Activated CD8-positive, alpha-beta T cell treated with anti-CD3 and anti-CD28 coated beads for 36 hours (primary cell): ENCODE measurements around the gene TNFAIP6. TPM values are rescaled to one million over a fixed set of nuclear protein-coding genes. Genes with fewer than 3 reads are reported as not detected.
"Not testable (repeated sequence)": the region's sequence is repeated elsewhere in the genome, so short reads cannot be mapped to it uniquely, and the experiment has no call there.

Source experiments
- ATAC-seq: fragments of 200-7000 bp; cut with Tn5 transposase; one replicate; pipeline ENCODE4 v1.10.0; 2021; ENCODE audit warnings: mild to moderate bottlenecking, moderate library complexity
- CTCF ChIA-PET: fragments of 350-600 bp; sonication (Branson Sonifier 250); formaldehyde crosslinking; loops from one replicate; lab custom pipeline; 2021; ENCODE audit warnings: antibody characterized with exemption; lab: Charles Lee
- POLR2A ChIA-PET: fragments of 350-600 bp; sonication (Branson Sonifier 250); formaldehyde crosslinking; loops from one replicate; lab custom pipeline; 2021; ENCODE audit warnings: antibody characterized with exemption; lab: Charles Lee
- DNase-seq: peaks from one replicate; pipeline ENCODE4 v3.0.0-alpha.2; 2020
- H3K27ac Mint-ChIP-seq: one replicate; pipeline ENCODE4 v1.8.0; 2021; ENCODE audit warnings: mild to moderate bottlenecking, mixed read lengths
- H3K27me3 Mint-ChIP-seq: one replicate; pipeline ENCODE4 v1.8.0; 2021; ENCODE audit warnings: mixed read lengths
- H3K36me3 Mint-ChIP-seq: one replicate; pipeline ENCODE4 v1.8.0; 2021; ENCODE audit warnings: low read depth, mixed read lengths
- H3K4me1 Mint-ChIP-seq: one replicate; pipeline ENCODE4 v1.8.0; 2021; ENCODE audit warnings: low read depth, mixed read lengths
- H3K4me3 Mint-ChIP-seq: one replicate; pipeline ENCODE4 v1.8.0; 2021; ENCODE audit warnings: mild to moderate bottlenecking, moderate library complexity, mixed read lengths
- H3K9me3 Mint-ChIP-seq: one replicate; pipeline ENCODE4 v1.8.0; 2021; ENCODE audit warnings: mixed read lengths
- intact Hi-C: fragments of 100-400 bp; cut with micrococcal nuclease; formaldehyde crosslinking; loops from one replicate; pipeline ENCODE4 v1.10.0; 2022
- total RNA-seq, 2 experiments: library from RNA; stranded (reverse); gene quantifications; one replicate each; pipeline ENCODE4 v1.2.3, GENCODE V29; 2021
- TF ChIP-seq, protein P1 (sequence below): fragments of 200-600 bp; IDR thresholded peaks from one replicate; pipeline ENCODE4 v1.8.0; 2022; ENCODE audit warnings: antibody characterized with exemption, mild to moderate bottlenecking

TNFAIP6 gene, protein sequence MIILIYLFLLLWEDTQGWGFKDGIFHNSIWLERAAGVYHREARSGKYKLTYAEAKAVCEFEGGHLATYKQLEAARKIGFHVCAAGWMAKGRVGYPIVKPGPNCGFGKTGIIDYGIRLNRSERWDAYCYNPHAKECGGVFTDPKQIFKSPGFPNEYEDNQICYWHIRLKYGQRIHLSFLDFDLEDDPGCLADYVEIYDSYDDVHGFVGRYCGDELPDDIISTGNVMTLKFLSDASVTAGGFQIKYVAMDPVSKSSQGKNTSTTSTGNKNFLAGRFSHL
- not detected for total RNA-seq

DNA sequence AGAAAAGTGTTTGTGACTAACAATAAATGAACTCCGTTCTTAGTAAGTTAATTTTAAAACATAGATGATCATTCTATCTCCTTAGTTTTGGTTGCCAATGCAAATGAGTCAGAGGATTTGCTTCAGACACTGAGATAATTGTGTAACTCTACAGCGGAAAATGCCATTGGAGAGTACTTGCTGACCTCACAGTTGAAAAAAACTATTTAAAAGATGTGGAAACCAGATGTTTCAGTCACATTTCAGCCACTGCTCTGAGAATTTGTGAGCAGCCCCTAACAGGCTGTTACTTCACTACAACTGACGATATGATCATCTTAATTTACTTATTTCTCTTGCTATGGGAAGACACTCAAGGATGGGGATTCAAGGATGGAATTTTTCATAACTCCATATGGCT is at the start of gene TNFAIP6:
Gene TNFAIP6 (plus strand): TSS at position 234 of the 400 bp plus-strand sequence. CDS start 75 bp downstream, at position 309.
- ChIA-PET CTCF (no interaction called here), POLR2A (no interaction called here)
- DNase-seq (no peak), ATAC-seq (no peak)
- intact Hi-C loops, result no loop called here
- H3K36me3 Mint-ChIP-seq, result no peaks in the 10 kb centered on the region
- no peak within 1 kb of the TSS for H3K27ac Mint-ChIP-seq
- H3K27me3 Mint-ChIP-seq, result peaks cover 2% of the 10 kb centered on the region
- no peaks in the 10 kb centered on the region for H3K4me1 Mint-ChIP-seq
- no peaks in the 10 kb centered on the region for H3K9me3 Mint-ChIP-seq
- TF ChIP-seq, protein P1, sequence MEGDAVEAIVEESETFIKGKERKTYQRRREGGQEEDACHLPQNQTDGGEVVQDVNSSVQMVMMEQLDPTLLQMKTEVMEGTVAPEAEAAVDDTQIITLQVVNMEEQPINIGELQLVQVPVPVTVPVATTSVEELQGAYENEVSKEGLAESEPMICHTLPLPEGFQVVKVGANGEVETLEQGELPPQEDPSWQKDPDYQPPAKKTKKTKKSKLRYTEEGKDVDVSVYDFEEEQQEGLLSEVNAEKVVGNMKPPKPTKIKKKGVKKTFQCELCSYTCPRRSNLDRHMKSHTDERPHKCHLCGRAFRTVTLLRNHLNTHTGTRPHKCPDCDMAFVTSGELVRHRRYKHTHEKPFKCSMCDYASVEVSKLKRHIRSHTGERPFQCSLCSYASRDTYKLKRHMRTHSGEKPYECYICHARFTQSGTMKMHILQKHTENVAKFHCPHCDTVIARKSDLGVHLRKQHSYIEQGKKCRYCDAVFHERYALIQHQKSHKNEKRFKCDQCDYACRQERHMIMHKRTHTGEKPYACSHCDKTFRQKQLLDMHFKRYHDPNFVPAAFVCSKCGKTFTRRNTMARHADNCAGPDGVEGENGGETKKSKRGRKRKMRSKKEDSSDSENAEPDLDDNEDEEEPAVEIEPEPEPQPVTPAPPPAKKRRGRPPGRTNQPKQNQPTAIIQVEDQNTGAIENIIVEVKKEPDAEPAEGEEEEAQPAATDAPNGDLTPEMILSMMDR, result no peak
- H3K4me3 Mint-ChIP-seq, result no peak within 1 kb of the TSS

- H3K36me3 Mint-ChIP-seq, DNase-seq, ATAC-seq, intact Hi-C loops, H3K9me3 Mint-ChIP-seq, CTCF ChIA-PET, H3K4me1 Mint-ChIP-seq, H3K27ac Mint-ChIP-seq, H3K4me3 Mint-ChIP-seq, H3K27me3 Mint-ChIP-seq, POLR2A ChIA-PET: not testable (repeated sequence)
Observed at GRCh38 chr2:151310313-151310712, 47.1 kb upstream of the TNFAIP6 start.

- ATAC-seq, H3K36me3 Mint-ChIP-seq, CTCF ChIA-PET, DNase-seq, H3K27me3 Mint-ChIP-seq, H3K4me3 Mint-ChIP-seq, H3K9me3 Mint-ChIP-seq, H3K27ac Mint-ChIP-seq, intact Hi-C loops, H3K4me1 Mint-ChIP-seq, POLR2A ChIA-PET: not testable (repeated sequence)
Observed at GRCh38 chr2:151312440-151312839, 45.0 kb upstream of the TNFAIP6 start.

DNA sequence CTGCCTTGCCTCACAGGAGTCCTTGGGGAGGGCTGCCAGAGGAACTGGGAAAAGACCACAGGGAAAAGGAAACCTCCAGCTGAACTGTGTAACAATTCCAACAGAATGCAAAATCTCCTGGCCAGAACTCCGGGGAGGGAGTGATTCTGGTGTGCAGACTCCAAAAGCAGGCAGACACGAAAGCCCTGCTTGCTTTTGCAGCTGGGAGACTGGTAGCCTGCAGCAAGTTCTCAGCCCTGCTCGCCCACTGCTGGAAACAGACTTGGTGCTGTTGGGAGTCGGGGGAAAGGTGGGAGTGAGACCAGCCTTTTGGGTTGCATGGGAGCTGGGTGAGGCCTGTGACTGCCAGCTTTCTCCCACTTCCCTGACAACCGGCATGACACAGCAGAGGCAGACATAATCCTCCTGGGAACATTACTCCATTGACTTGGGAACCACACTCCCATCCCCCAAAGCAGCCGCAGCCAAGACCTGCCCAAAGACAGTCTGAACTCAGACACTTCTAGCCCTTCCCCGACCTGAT is 42.0 kb upstream of the TNFAIP6 start:
- Mint-ChIP-seq H3K27ac (no peak overlapping the region), H3K27me3 (peaks cover 3% of the 10 kb centered on the region), H3K36me3 (no peaks in the 10 kb centered on the region), H3K4me3 (no peak overlapping the region), H3K9me3 (no peaks in the 10 kb centered on the region), H3K4me1 (peaks cover 4% of the 10 kb centered on the region)
- ChIA-PET CTCF (no interaction called here), POLR2A (no interaction called here)
- TF ChIP-seq, protein P1, result no peak
- ATAC-seq (no peak), DNase-seq (no peak)
- intact Hi-C loops, result no loop called here

DNA sequence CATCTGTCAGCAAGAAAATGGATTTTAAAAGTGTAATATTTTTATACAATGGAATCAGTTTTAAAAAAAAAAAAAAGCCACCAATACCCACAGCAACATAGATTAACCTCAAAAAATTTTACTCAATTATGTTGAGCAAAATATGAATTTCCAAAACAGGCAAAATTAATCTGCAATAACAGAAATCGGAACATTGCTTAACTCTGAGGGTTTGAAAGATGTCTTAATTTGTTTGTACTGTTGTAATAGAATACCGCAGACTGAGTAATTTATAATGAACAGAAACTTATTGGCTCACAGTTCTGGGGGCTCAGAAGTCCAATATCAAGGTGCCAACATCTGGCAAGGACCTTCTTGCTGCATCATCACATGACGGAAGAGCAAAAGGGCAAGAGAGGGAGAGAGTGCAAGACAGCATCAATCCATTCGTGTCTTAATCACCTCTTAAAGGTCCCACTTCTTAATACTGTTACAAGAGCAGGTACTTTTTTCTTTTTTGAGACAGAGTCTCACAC is 31.8 kb upstream of the TNFAIP6 start:
- DNase-seq (no peak), ATAC-seq (no peak)
- Mint-ChIP-seq H3K9me3 (no peaks in the 10 kb centered on the region), H3K4me3 (no peak overlapping the region), H3K4me1 (no peaks in the 10 kb centered on the region), H3K27ac (no peak overlapping the region), H3K27me3 (peaks cover 2% of the 10 kb centered on the region), H3K36me3 (no peaks in the 10 kb centered on the region)
- CTCF ChIA-PET, result no interaction called here
- TF ChIP-seq, protein P1, result no peak
- intact Hi-C loops, result no loop called here
- POLR2A ChIA-PET, result no interaction called here

DNA sequence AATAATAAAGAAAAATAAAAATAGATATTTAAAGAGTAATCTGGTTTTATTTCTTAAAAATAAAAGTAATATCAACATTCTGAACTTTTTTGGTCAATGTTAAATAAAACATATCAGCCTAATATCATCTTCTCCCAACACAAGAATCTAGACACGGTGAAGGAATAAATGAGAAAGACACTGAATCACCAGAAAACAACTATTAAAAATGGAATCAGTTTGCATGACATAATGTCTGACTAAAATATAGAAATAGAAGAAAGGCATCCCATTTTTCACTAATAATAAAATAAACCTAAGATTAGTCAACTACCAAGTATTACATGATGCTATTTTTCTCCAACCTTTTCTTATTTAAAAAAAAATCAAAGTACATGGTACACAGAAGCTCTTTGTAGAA is 30.8 kb upstream of the TNFAIP6 start:
- Mint-ChIP-seq H3K4me3 (no peak overlapping the region), H3K9me3 (no peaks in the 10 kb centered on the region), H3K27me3 (no peaks in the 10 kb centered on the region), H3K27ac (no peak overlapping the region), H3K36me3 (no peaks in the 10 kb centered on the region), H3K4me1 (no peaks in the 10 kb centered on the region)
- no peak for DNase-seq
- TF ChIP-seq, protein P1, result no peak
- ChIA-PET POLR2A (no interaction called here), CTCF (no interaction called here)
- intact Hi-C loops, result no loop called here
- ATAC-seq, result no peak
